HFF-Myc (cell line): ENCODE data around the gene SULT2B1.
A peak's percentile ranks its signal among the peaks of the same experiment; 100 is the strongest.

ENCODE experiments used
- DNase-seq: peaks from one replicate; pipeline ENCODE4 v3.0.0-alpha.2; 2011; ENCODE audit warnings: low read depth; ENCODE audit errors: extremely low read depth
- H3K4me3 ChIP-seq: replicated peaks from 2 replicates; pipeline ENCODE4 v1.5.1; 2011; ENCODE audit warnings: low read depth, mild to moderate bottlenecking, control low read depth, low read length
- CTCF ChIP-seq: IDR thresholded peaks from 2 replicates; pipeline ENCODE4 v1.5.1; 2012; ENCODE audit warnings: mild to moderate bottlenecking, low read depth, low read length, control low read depth; ENCODE audit errors: missing control alignments

Gene SULT2B1

DNA sequence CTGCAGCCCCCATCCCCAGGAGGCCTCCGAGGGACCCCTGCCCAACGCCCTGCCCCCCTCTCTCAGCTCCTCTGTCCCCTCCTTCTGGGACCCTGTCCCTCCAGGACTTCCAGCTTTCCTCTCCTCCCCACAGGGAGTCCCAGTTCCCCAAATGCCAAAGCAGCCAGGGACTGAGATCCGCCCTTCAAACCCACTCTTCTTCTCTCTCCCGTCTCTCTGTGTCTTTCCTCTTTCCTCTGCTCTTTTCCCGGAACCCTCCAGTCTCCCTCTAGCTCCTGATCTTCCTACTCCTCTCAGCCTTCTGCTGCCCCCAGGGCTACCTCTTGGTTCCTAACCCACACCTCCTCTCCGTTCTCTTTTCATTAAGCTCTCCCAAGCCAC is 93.6 kb downstream of the SULT2B1 start:
- no peak for DNase-seq
- H3K4me3 ChIP-seq, result peak overlapping the region; percentile 58

DNA sequence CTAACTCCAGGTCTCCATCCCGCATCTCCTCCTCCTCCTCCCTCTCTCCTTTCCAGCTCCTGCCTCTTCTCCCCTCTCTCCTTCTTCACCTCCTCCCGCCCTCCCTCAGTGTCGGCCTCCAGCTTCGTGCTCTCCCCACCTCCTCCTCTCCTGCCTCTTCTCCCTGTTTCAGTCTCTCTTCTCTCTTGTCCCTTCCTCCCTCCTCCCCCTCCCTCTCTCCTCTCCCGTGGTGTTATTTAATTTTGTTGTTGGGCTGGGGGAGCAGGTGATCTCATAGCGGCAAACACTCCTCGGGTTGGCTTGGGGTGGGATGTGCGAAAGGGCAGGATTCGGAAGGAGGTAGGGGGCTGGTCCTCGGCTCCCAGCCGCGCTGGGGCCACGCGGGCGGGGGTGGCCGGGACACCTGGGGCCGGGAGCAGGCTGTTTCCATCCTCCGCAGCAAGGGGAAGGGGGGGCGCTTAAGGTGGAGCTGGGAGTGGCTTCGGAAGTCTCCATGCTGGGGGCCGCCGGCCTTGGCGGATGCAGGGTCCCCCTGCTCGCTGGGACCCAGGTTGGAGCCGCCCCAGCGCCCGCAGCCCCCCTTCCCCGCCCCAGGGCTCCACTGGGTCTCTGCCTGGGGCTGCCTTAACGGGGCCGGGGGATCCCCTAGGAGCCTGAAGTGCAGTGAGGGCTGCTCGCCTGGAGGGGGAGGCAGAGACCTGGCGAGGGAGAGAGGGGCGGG is 94.2 kb downstream of the SULT2B1 start, which contains the start of gene CA11:
Gene CA11 (minus strand): TSS at position 187 of the 721 bp plus-strand sequence. CDS start 555 bp downstream, outside the sequence.
- peak within 1 kb of the TSS; percentile 58 for H3K4me3 ChIP-seq
- no peak for DNase-seq
- peak; percentile 85 for TF ChIP-seq CTCF

More for the DNA sequence above, 93.6 kb downstream of the SULT2B1 start:
- no peak for TF ChIP-seq CTCF

GRCh38 chr19:48646722-48647216 is 94.8 kb downstream of the SULT2B1 start:
- TF ChIP-seq CTCF, result no peak
- peak overlapping the region; percentile 58 for H3K4me3 ChIP-seq
- no peak for DNase-seq

DNA sequence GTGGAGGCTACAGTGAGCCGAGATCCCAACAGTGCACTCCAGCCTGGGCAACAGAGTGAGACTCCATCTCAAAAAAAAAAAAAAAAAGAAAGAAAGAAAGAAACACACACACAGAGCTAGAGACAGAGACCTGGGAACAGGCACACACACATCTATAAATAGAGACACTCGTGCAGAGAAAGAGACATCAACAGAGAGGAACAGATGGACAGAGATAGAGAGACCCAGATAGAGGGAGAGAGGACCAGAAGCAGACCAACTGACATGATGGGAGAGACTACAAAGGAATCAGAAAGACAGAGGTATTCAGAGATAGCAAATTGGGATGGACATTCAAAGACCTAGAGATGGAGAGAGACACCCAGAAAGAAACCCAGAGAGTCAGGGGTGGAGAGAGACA is 96.2 kb downstream of the SULT2B1 start:
- DNase-seq, result no peak
- no peak for TF ChIP-seq CTCF
- H3K4me3 ChIP-seq, result no peak overlapping the region
